HEK293 (cell line): ENCODE results near the gene RPS6KB2.
A peak's percentile ranks its signal among the peaks of the same experiment; 100 is the strongest.

Experiments used
- CTCF ChIA-PET: fragments of 350-600 bp; formaldehyde crosslinking; extraction: SDS; loops from one replicate; lab custom pipeline; 2021; ENCODE audit warnings: antibody characterized with exemption; lab: Yijun Ruan, JAX
- POLR2A ChIA-PET: fragments of 300-600 bp; formaldehyde crosslinking; extraction: SDS; loops from one replicate; lab custom pipeline; 2020; ENCODE audit warnings: antibody characterized with exemption, inconsistent platforms; lab: Yijun Ruan, JAX
- H3K27ac ChIP-seq: fragments of 200-500 bp; sonication (Bioruptor generic); 2 replicates; pipeline ENCODE4 v1.5.1; 2014; ENCODE audit warnings: low read depth, low read length, control low read depth, inconsistent platforms; ENCODE audit errors: extremely low read depth
- H3K36me3 ChIP-seq, 2 experiments: fragments of 200-500 bp in 1 of 2; sonication (Bioruptor generic) in 1 of 2; 1 replicate in 1 of 2; 2 replicates in 1 of 2; pipeline ENCODE4 v1.5.1; 2014 to 2017; ENCODE audit warnings: inconsistent platforms in 2 of 2, low read length in 2 of 2; ENCODE audit not compliant: control insufficient read depth in 2 of 2, insufficient read depth in 1 of 2
- H3K4me1 ChIP-seq: fragments of 200-500 bp; sonication (Bioruptor generic); 2 replicates; pipeline ENCODE4 v1.5.1; 2014; ENCODE audit warnings: mild to moderate bottlenecking, low read length, inconsistent platforms; ENCODE audit not compliant: control insufficient read depth, insufficient read depth
- H3K4me3 ChIP-seq: 2 replicates; pipeline ENCODE4 v1.5.1; 2011; ENCODE audit warnings: low read depth, mild to moderate bottlenecking, control low read depth, low read length, moderate library complexity
- H3K9me3 ChIP-seq: fragments of 200-500 bp; sonication (Bioruptor generic); 2 replicates; pipeline ENCODE4 v1.5.1; 2014; ENCODE audit warnings: low read depth, low read length, inconsistent platforms; ENCODE audit not compliant: control insufficient read depth, insufficient read depth
- EGR2 ChIP-seq: fragments of 450-650 bp; formaldehyde crosslinking; IDR thresholded peaks from 2 replicates; pipeline ENCODE4 v1.5.1; 2016; ENCODE audit warnings: low read depth, missing biosample characterization, missing genetic modification characterization
- GLIS2 ChIP-seq: fragments of 450-650 bp; formaldehyde crosslinking; IDR thresholded peaks from 2 replicates; pipeline ENCODE4 v1.5.1; 2016; ENCODE audit warnings: missing biosample characterization, missing genetic modification characterization
- HIC1 ChIP-seq: fragments of 450-650 bp; formaldehyde crosslinking; IDR thresholded peaks from 2 replicates; pipeline ENCODE4 v1.5.1; 2016; ENCODE audit warnings: missing biosample characterization, missing genetic modification characterization
- PATZ1 ChIP-seq: fragments of 450-650 bp; formaldehyde crosslinking; IDR thresholded peaks from 2 replicates; pipeline ENCODE4 v1.5.1; 2016; ENCODE audit warnings: missing biosample characterization, missing genetic modification characterization
- SP2 ChIP-seq: fragments of 450-650 bp; formaldehyde crosslinking; IDR thresholded peaks from 2 replicates; pipeline ENCODE4 v1.5.1; 2016; ENCODE audit warnings: missing biosample characterization, missing genetic modification characterization
- ZNF341 ChIP-seq: fragments of 450-650 bp; formaldehyde crosslinking; IDR thresholded peaks from 2 replicates; pipeline ENCODE4; 2016; ENCODE audit warnings: low read depth, missing biosample characterization, missing genetic modification characterization
- ZNF600 ChIP-seq: fragments of 450-650 bp; formaldehyde crosslinking; IDR thresholded peaks from 2 replicates; pipeline ENCODE4 v1.5.1; 2016; ENCODE audit warnings: missing biosample characterization, missing genetic modification characterization
- ZNF677 ChIP-seq: fragments of 450-650 bp; IDR thresholded peaks from 2 replicates; pipeline ENCODE4 v1.5.0; 2018; ENCODE audit warnings: missing biosample characterization, mild to moderate bottlenecking, missing genetic modification characterization, moderate library complexity
- ZNF76 ChIP-seq: fragments of 450-650 bp; formaldehyde crosslinking; IDR thresholded peaks from 2 replicates; pipeline ENCODE4; 2016; ENCODE audit warnings: low read depth, missing biosample characterization, missing genetic modification characterization, borderline replicate concordance
- ZNF776 ChIP-seq: fragments of 450-650 bp; formaldehyde crosslinking; IDR thresholded peaks from 2 replicates; pipeline ENCODE4 v1.5.0; 2017; ENCODE audit warnings: missing biosample characterization, missing genetic modification characterization, borderline replicate concordance
- TF ChIP-seq, protein P1 (sequence below): fragments of 450-650 bp; formaldehyde crosslinking; IDR thresholded peaks from 2 replicates; pipeline ENCODE4 v1.5.1; 2016; ENCODE audit warnings: missing biosample characterization, missing genetic modification characterization
- TF ChIP-seq, protein P2 (sequence below): fragments of 450-650 bp; formaldehyde crosslinking; IDR thresholded peaks from 2 replicates; pipeline ENCODE4 v1.5.1; 2016; ENCODE audit warnings: missing biosample characterization, missing genetic modification characterization
- TF ChIP-seq, protein P3 (sequence below): fragments of 450-650 bp; formaldehyde crosslinking; IDR thresholded peaks from 2 replicates; pipeline ENCODE4 v1.5.1; 2016; ENCODE audit warnings: missing biosample characterization, missing genetic modification characterization, borderline replicate concordance
- TF ChIP-seq, protein P4 (sequence below): fragments of 450-650 bp; formaldehyde crosslinking; conservative IDR thresholded peaks from 2 replicates; pipeline ENCODE4 v1.5.1; 2016; ENCODE audit warnings: low read depth, missing biosample characterization, missing genetic modification characterization

Gene RPS6KB2

GRCh38 chr11:67438158-67438902 is 10.0 kb downstream of the RPS6KB2 start:
- peaks cover 0 to 77% of the 10 kb centered on the region in 2 experiments; a peak in 1 of 3 replicates for H3K36me3 ChIP-seq
- POLR2A ChIA-PET = interaction anchor here (0.6 to 2.6 kb wide), 10 partner anchors 10 to 1550 kb away, joined by 3 to 11 read pairs (median 6); partner anchors contain the start of genes FIBP, PPP1CA, RPS6KB2 and TMEM134
- H3K4me3 ChIP-seq = no peak overlapping the region
- TF ChIP-seq ZNF776 = no peak
- TF ChIP-seq HIC1 = peak; percentile 54
- TF ChIP-seq GLIS2 = peak; percentile 16; the same call in 1 of the 2 replicates
- TF ChIP-seq ZNF677 = no peak
- peak; percentile 18; the same call in 1 of the 2 replicates for TF ChIP-seq EGR2 (tag by site-specific recombination)
- no peaks in the 10 kb centered on the region for H3K4me1 ChIP-seq
- H3K27ac ChIP-seq = no peak overlapping the region
- H3K9me3 ChIP-seq = no peaks in the 10 kb centered on the region
- CTCF ChIA-PET = interaction anchor here (0.7 to 1.0 kb wide), 2 partner anchors 37 to 57 kb away, joined by 4 to 5 read pairs; partner anchors contain the start of gene PPP1CA

- Histone ChIP-seq H3K27ac (no peak overlapping the region), H3K9me3 (no peaks in the 10 kb centered on the region), H3K4me1 (no peaks in the 10 kb centered on the region), H3K36me3 (peaks cover 0 to 65% of the 10 kb centered on the region in 2 experiments; a peak in 1 of 3 replicates), H3K4me3 (no peak overlapping the region)
- ChIA-PET POLR2A (interaction anchor here (0.6 to 2.6 kb wide), 8 partner anchors 10 to 43 kb away, joined by 3 to 11 read pairs (median 5); partner anchors contain the start of genes PPP1CA, RPS6KB2 and TMEM134), CTCF (interaction anchor here (0.6 to 1.0 kb wide), 2 partner anchors 20 to 58 kb away, joined by 3 to 5 read pairs; no protein-coding TSS in a partner anchor)
- TF ChIP-seq PATZ1 (tag by site-specific recombination) = peak; percentile 44; the same call in 1 of the 2 replicates
- TF ChIP-seq, protein P1, sequence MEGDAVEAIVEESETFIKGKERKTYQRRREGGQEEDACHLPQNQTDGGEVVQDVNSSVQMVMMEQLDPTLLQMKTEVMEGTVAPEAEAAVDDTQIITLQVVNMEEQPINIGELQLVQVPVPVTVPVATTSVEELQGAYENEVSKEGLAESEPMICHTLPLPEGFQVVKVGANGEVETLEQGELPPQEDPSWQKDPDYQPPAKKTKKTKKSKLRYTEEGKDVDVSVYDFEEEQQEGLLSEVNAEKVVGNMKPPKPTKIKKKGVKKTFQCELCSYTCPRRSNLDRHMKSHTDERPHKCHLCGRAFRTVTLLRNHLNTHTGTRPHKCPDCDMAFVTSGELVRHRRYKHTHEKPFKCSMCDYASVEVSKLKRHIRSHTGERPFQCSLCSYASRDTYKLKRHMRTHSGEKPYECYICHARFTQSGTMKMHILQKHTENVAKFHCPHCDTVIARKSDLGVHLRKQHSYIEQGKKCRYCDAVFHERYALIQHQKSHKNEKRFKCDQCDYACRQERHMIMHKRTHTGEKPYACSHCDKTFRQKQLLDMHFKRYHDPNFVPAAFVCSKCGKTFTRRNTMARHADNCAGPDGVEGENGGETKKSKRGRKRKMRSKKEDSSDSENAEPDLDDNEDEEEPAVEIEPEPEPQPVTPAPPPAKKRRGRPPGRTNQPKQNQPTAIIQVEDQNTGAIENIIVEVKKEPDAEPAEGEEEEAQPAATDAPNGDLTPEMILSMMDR (tag by site-specific recombination) = peak; percentile 42; the same call in 1 of the 2 replicates
- peak; percentile 71 for TF ChIP-seq ZNF600 (tag by site-specific recombination)
- TF ChIP-seq ZNF341 (tag by site-specific recombination) = 0 out of 2 replicates have a peak, but pooled peaks have one; percentile 33
- TF ChIP-seq ZNF76 (tag by site-specific recombination) = no peak
- TF ChIP-seq, protein P2, sequence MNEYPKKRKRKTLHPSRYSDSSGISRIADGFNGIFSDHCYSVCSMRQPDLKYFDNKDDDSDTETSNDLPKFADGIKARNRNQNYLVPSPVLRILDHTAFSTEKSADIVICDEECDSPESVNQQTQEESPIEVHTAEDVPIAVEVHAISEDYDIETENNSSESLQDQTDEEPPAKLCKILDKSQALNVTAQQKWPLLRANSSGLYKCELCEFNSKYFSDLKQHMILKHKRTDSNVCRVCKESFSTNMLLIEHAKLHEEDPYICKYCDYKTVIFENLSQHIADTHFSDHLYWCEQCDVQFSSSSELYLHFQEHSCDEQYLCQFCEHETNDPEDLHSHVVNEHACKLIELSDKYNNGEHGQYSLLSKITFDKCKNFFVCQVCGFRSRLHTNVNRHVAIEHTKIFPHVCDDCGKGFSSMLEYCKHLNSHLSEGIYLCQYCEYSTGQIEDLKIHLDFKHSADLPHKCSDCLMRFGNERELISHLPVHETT (tag by site-specific recombination) = no peak
- TF ChIP-seq SP2 = peak; percentile 20; the same call in 1 of the 2 replicates
- TF ChIP-seq, protein P3, sequence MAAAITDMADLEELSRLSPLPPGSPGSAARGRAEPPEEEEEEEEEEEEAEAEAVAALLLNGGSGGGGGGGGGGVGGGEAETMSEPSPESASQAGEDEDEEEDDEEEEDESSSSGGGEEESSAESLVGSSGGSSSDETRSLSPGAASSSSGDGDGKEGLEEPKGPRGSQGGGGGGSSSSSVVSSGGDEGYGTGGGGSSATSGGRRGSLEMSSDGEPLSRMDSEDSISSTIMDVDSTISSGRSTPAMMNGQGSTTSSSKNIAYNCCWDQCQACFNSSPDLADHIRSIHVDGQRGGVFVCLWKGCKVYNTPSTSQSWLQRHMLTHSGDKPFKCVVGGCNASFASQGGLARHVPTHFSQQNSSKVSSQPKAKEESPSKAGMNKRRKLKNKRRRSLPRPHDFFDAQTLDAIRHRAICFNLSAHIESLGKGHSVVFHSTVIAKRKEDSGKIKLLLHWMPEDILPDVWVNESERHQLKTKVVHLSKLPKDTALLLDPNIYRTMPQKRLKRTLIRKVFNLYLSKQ = no peak
- TF ChIP-seq, protein P4, sequence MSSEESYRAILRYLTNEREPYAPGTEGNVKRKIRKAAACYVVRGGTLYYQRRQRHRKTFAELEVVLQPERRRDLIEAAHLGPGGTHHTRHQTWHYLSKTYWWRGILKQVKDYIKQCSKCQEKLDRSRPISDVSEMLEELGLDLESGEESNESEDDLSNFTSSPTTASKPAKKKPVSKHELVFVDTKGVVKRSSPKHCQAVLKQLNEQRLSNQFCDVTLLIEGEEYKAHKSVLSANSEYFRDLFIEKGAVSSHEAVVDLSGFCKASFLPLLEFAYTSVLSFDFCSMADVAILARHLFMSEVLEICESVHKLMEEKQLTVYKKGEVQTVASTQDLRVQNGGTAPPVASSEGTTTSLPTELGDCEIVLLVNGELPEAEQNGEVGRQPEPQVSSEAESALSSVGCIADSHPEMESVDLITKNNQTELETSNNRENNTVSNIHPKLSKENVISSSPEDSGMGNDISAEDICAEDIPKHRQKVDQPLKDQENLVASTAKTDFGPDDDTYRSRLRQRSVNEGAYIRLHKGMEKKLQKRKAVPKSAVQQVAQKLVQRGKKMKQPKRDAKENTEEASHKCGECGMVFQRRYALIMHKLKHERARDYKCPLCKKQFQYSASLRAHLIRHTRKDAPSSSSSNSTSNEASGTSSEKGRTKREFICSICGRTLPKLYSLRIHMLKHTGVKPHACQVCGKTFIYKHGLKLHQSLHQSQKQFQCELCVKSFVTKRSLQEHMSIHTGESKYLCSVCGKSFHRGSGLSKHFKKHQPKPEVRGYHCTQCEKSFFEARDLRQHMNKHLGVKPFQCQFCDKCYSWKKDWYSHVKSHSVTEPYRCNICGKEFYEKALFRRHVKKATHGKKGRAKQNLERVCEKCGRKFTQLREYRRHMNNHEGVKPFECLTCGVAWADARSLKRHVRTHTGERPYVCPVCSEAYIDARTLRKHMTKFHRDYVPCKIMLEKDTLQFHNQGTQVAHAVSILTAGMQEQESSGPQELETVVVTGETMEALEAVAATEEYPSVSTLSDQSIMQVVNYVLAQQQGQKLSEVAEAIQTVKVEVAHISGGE (tag by site-specific recombination) = 0 out of 2 replicates have a peak, but pooled peaks have one; percentile 17
Measured at GRCh38 chr11:67439321-67440228, 11.3 kb downstream of the RPS6KB2 start.
